ENCODE measurements around the gene FBLN1. TPM values are rescaled to one million over a fixed set of nuclear protein-coding genes. Genes with fewer than 3 reads are reported as not detected.

FBLN1 gene
- total RNA-seq, 4 donors from 2014 or later = 131 to 349 (median 293) TPM

GRCh38 chr22:45476814-45477213 is 25.9 kb upstream of the FBLN1 start:
- TF ChIP-seq CTCF (IDR thresholded peaks at IDR 0.05) = no peak
- ATAC-seq (ENCODE audit: low FRiP score) (peak; percentile 46), DNase-seq (ENCODE audit: low spot score) (no peak)

GRCh38 chr22:45477366-45478107 is 25.1 kb upstream of the FBLN1 start:
- DNase-seq (ENCODE audit: low spot score) = no peak
- TF ChIP-seq CTCF (IDR thresholded peaks at IDR 0.05) = no peak

GRCh38 chr22:45478108-45478771 is 24.4 kb upstream of the FBLN1 start:
- ATAC-seq (ENCODE audit: low FRiP score) (no peak), DNase-seq (ENCODE audit: low spot score) (no peak)
- no peak for TF ChIP-seq CTCF (IDR thresholded peaks at IDR 0.05)

More at GRCh38 chr22:45477366-45478107, 25.1 kb upstream of the FBLN1 start:
- ATAC-seq (ENCODE audit: low FRiP score) = peak; percentile 6

GRCh38 chr22:45480717-45481116 is 22.0 kb upstream of the FBLN1 start:
- no peak for TF ChIP-seq CTCF (IDR thresholded peaks at IDR 0.05)
- no peak for ATAC-seq (ENCODE audit: low FRiP score)
- DNase-seq (ENCODE audit: low spot score) = no peak

DNA sequence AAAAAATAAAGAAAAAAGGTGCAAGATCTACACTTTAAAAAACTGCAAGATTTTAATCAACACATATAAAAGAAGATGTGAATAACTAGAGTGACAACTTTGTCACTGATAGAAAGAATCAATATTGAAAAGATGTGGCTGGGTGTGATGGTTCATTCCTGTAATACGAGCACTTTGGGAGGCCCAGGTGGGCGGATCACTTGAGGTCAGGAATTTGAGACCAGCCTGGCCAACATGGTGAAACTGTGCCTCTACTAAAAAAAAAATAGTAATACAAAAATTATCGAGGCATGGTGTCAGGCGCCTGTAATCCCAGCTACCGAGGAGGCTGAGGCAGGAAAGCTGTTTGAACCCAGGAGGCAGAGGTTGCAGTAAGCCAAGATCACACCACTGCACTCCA is 21.0 kb upstream of the FBLN1 start:
- ATAC-seq (ENCODE audit: low FRiP score) (no peak), DNase-seq (ENCODE audit: low spot score) (no peak)
- TF ChIP-seq CTCF (IDR thresholded peaks at IDR 0.05) = no peak

GRCh38 chr22:45482169-45482568 is 20.5 kb upstream of the FBLN1 start:
- TF ChIP-seq CTCF (IDR thresholded peaks at IDR 0.05) = no peak
- ATAC-seq (ENCODE audit: low FRiP score) (no peak), DNase-seq (ENCODE audit: low spot score) (no peak)

DNA sequence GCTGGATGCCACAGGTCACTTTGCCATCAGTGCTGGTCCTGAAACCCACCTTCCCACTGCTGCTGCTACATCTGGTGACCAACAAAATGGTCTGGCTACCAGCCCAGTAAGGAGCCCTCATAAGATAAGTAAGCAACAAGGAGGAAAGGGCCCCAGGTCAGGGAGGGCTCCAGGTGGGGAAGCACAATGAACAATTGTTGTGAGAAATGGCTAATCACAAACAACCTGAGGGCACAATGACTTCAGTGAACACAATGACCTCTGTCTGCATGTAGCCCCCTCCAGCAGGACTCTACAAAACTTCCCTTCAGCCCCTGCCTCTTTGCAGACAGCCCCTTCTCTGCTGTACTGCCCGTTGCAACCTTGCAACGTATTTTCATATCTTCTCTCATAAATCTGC is 19.4 kb upstream of the FBLN1 start:
- no peak for DNase-seq (ENCODE audit: low spot score)
- TF ChIP-seq CTCF (IDR thresholded peaks at IDR 0.05) = no peak
- no peak for ATAC-seq (ENCODE audit: low FRiP score)
